SU-DHL-6 (cell line): ENCODE measurements around the gene CDH23.

Experiments
- EZH2phosphoT487 ChIP-seq: fragments of 200-600 bp; sonication (generic), shearing (Covaris generic); conservative IDR thresholded peaks from 2 replicates; pipeline ENCODE4 v1.6.1; 2018; ENCODE audit warnings: mild to moderate bottlenecking, antibody characterized with exemption, low read length, moderate library complexity, mixed read lengths
- TF ChIP-seq, protein P1 (sequence below): fragments of 200-600 bp; sonication (generic); IDR thresholded peaks from one replicate; pipeline ENCODE4 v1.5.1; 2017; ENCODE audit warnings: antibody characterized with exemption, mild to moderate bottlenecking, low read length, moderate library complexity; ENCODE audit not compliant: insufficient read depth, poor library complexity, severe bottlenecking

DNA sequence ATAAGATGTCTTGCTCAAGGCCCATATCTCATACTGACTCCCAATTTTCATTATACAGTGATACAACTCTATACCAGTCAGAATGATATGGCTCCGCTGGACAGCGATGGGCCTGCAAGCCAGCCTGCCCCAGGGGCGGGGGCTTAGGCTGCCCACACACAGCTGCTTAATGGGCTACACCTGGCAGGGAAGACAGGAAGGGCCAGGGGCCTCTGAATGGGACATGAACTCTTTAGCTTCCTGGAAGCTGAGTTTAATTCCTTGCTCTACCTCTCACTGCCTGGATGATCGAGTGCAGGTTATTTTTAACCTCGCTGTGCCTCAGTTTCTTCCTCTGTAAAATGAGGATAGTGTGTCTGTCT is 210.3 kb downstream of the CDH23 start:
- TF ChIP-seq, protein P1, sequence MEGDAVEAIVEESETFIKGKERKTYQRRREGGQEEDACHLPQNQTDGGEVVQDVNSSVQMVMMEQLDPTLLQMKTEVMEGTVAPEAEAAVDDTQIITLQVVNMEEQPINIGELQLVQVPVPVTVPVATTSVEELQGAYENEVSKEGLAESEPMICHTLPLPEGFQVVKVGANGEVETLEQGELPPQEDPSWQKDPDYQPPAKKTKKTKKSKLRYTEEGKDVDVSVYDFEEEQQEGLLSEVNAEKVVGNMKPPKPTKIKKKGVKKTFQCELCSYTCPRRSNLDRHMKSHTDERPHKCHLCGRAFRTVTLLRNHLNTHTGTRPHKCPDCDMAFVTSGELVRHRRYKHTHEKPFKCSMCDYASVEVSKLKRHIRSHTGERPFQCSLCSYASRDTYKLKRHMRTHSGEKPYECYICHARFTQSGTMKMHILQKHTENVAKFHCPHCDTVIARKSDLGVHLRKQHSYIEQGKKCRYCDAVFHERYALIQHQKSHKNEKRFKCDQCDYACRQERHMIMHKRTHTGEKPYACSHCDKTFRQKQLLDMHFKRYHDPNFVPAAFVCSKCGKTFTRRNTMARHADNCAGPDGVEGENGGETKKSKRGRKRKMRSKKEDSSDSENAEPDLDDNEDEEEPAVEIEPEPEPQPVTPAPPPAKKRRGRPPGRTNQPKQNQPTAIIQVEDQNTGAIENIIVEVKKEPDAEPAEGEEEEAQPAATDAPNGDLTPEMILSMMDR: no peak
- no peak for TF ChIP-seq EZH2phosphoT487
